Measurements from ENCODE around the gene NOL12. TPM values are rescaled to one million over a fixed set of nuclear protein-coding genes. Genes with fewer than 3 reads are reported as not detected.
"Not testable (repeated sequence)": the region's sequence is repeated elsewhere in the genome, so short reads cannot be mapped to it uniquely, and the experiment has no call there.

NOL12 gene
- total and polyA plus RNA-seq, 3 experiments from 2014 or later = 38.3 to 57.2 (median 53.6) TPM

GRCh38 chr22:37696260-37696656 lies 10.1 kb downstream of the NOL12 start:
- DNase-seq; CTCF ChIA-PET; H3K27ac ChIP-seq (ENCODE audit: low read depth, low read length); H3K9me3 ChIP-seq (ENCODE audit: low read length); H3K9me3 Mint-ChIP-seq; H3K27me3 Mint-ChIP-seq; H3K27me3 ChIP-seq (ENCODE audit: insufficient read depth, low read length, poor library complexity, severe bottlenecking); POLR2A ChIA-PET; H3K4me1 ChIP-seq (ENCODE audit: insufficient read depth, low read length); H3K4me3 ChIP-seq (ENCODE audit: low read length): not testable (repeated sequence)
- Mint-ChIP-seq H3K4me3 (peak overlapping the region in 2 of 7 donors; percentile 26 to 38), H3K36me3 (peaks cover 7 to 39% (median 11%) of the 10 kb centered on the region in 3 donors), H3K4me1 (peaks cover 8 to 13% (median 11%) of the 10 kb centered on the region in 3 donors), H3K27ac (peak overlapping the region in 1 of 8 donors; percentile 35)
- H3K36me3 ChIP-seq (ENCODE audit: insufficient read depth, low read length) = peaks cover 12% of the 10 kb centered on the region

- POLR2A ChIA-PET = no interaction called here
- Histone ChIP-seq H3K4me1 (ENCODE audit: insufficient read depth, low read length) (peaks cover 7% of the 10 kb centered on the region), H3K27ac (ENCODE audit: low read depth, low read length) (no peak within 1 kb of the TSS), H3K36me3 (ENCODE audit: insufficient read depth, low read length) (peaks cover 6% of the 10 kb centered on the region), H3K4me3 (ENCODE audit: low read length) (no peak within 1 kb of the TSS), H3K27me3 (ENCODE audit: insufficient read depth, low read length, poor library complexity, severe bottlenecking) (no peaks in the 10 kb centered on the region), H3K9me3 (ENCODE audit: low read length) (no peaks in the 10 kb centered on the region)
- H3K4me1 Mint-ChIP-seq = peaks cover 8 to 13% (median 11%) of the 10 kb centered on the region in 3 donors
- peak within 1 kb of the TSS in 3 of 8 donors; percentile 0 to 35 (median 22) for H3K27ac Mint-ChIP-seq
- H3K36me3 Mint-ChIP-seq = peaks cover 7 to 35% (median 13%) of the 10 kb centered on the region in 3 donors
- CTCF ChIA-PET = interaction anchor here (1.6 kb wide), 2 partner anchors 11 to 53 kb away, joined by 3 to 4 read pairs; partner anchors contain the start of gene NOL12
- no peaks in the 10 kb centered on the region for H3K9me3 Mint-ChIP-seq
- peak; percentile 55 to 88 (median 59) for DNase-seq
- H3K4me3 Mint-ChIP-seq = peak within 1 kb of the TSS in 2 of 7 donors; percentile 26 to 38
- no peaks in the 10 kb centered on the region for H3K27me3 Mint-ChIP-seq
Measured at GRCh38 chr22:37696657-37697537, 10.8 kb downstream of the NOL12 start, which contains the start of gene TRIOBP. Gene TRIOBP, plus strand, starts transcription at chr22:37697048. Its CDS starts 4,318 bp downstream, at chr22:37701366.

- peaks cover 7% of the 10 kb centered on the region for H3K4me1 ChIP-seq (ENCODE audit: insufficient read depth, low read length)
- H3K27ac ChIP-seq (ENCODE audit: low read depth, low read length) = no peak overlapping the region
- Mint-ChIP-seq H3K4me3 (no peak overlapping the region), H3K27me3 (no peaks in the 10 kb centered on the region), H3K36me3 (peaks cover 7 to 29% (median 11%) of the 10 kb centered on the region in 3 donors), H3K4me1 (peaks cover 8 to 13% (median 11%) of the 10 kb centered on the region in 3 donors), H3K27ac (no peak overlapping the region), H3K9me3 (no peaks in the 10 kb centered on the region)
- ChIA-PET CTCF (interaction anchor here (1.6 kb wide), 2 partner anchors 12 to 54 kb away, joined by 3 to 4 read pairs; partner anchors contain the start of gene NOL12), POLR2A (interaction anchor here (0.6 kb wide), 3 partner anchors 10 to 91 kb away, joined by 4 read pairs; no protein-coding TSS in a partner anchor)
- peaks cover 3% of the 10 kb centered on the region for H3K36me3 ChIP-seq (ENCODE audit: insufficient read depth, low read length)
- no peak for DNase-seq
- H3K27me3 ChIP-seq (ENCODE audit: insufficient read depth, low read length, poor library complexity, severe bottlenecking) = no peaks in the 10 kb centered on the region
- no peak overlapping the region for H3K4me3 ChIP-seq (ENCODE audit: low read length)
- H3K9me3 ChIP-seq (ENCODE audit: low read length) = no peaks in the 10 kb centered on the region
Measured at GRCh38 chr22:37697538-37697835, 11.3 kb downstream of the NOL12 start.

- CTCF ChIA-PET = no interaction called here
- Histone ChIP-seq H3K4me3 (ENCODE audit: low read length) (no peak overlapping the region), H3K36me3 (ENCODE audit: insufficient read depth, low read length) (no peaks in the 10 kb centered on the region), H3K27me3 (ENCODE audit: insufficient read depth, low read length, poor library complexity, severe bottlenecking) (no peaks in the 10 kb centered on the region), H3K27ac (ENCODE audit: low read depth, low read length) (no peak overlapping the region), H3K9me3 (ENCODE audit: low read length) (no peaks in the 10 kb centered on the region), H3K4me1 (ENCODE audit: insufficient read depth, low read length) (peaks cover 1% of the 10 kb centered on the region)
- no peak for DNase-seq
- H3K4me1 Mint-ChIP-seq = peaks cover 2 to 8% (median 4%) of the 10 kb centered on the region in 3 donors
- peak overlapping the region in 1 of 8 donors; percentile 72 for H3K27ac Mint-ChIP-seq
- no peaks in the 10 kb centered on the region for H3K9me3 Mint-ChIP-seq
- no peak overlapping the region for H3K4me3 Mint-ChIP-seq
- H3K27me3 Mint-ChIP-seq = peaks cover 0 to 1% of the 10 kb centered on the region in 2 donors
- POLR2A ChIA-PET = no interaction called here
- H3K36me3 Mint-ChIP-seq = peaks cover 0 to 20% (median 13%) of the 10 kb centered on the region in 3 donors
Measured at GRCh38 chr22:37701141-37701786, 15.1 kb downstream of the NOL12 start.

- H3K4me3 Mint-ChIP-seq = no peak overlapping the region
Measured at GRCh38 chr22:37703906-37704305, 17.8 kb downstream of the NOL12 start.

GRCh38 chr22:37704645-37705044 lies 18.5 kb downstream of the NOL12 start:
- H3K27me3 Mint-ChIP-seq = peaks cover 0 to 1% of the 10 kb centered on the region in 2 donors
- no peaks in the 10 kb centered on the region for H3K36me3 ChIP-seq (ENCODE audit: insufficient read depth, low read length)
- no peak overlapping the region for H3K27ac Mint-ChIP-seq
- CTCF ChIA-PET = no interaction called here
- H3K4me3 Mint-ChIP-seq = no peak overlapping the region
- peaks cover 0 to 25% (median 13%) of the 10 kb centered on the region in 3 donors for H3K36me3 Mint-ChIP-seq
- POLR2A ChIA-PET = no interaction called here
- DNase-seq = no peak
- no peaks in the 10 kb centered on the region for H3K9me3 Mint-ChIP-seq
- no peaks in the 10 kb centered on the region for H3K9me3 ChIP-seq (ENCODE audit: low read length)
- H3K27ac ChIP-seq (ENCODE audit: low read depth, low read length) = no peak overlapping the region
- H3K4me3 ChIP-seq (ENCODE audit: low read length) = no peak overlapping the region
- H3K4me1 ChIP-seq (ENCODE audit: insufficient read depth, low read length) = no peaks in the 10 kb centered on the region
- H3K27me3 ChIP-seq (ENCODE audit: insufficient read depth, low read length, poor library complexity, severe bottlenecking) = no peaks in the 10 kb centered on the region
- no peaks in the 10 kb centered on the region for H3K4me1 Mint-ChIP-seq

More at GRCh38 chr22:37703906-37704305, 17.8 kb downstream of the NOL12 start:
- no peaks in the 10 kb centered on the region for H3K9me3 ChIP-seq (ENCODE audit: low read length)
- no peaks in the 10 kb centered on the region for H3K27me3 ChIP-seq (ENCODE audit: insufficient read depth, low read length, poor library complexity, severe bottlenecking)
- POLR2A ChIA-PET = no interaction called here
- H3K4me3 ChIP-seq (ENCODE audit: low read length) = no peak overlapping the region
- Mint-ChIP-seq H3K27me3 (peaks cover 0 to 1% of the 10 kb centered on the region in 2 donors), H3K36me3 (peaks cover 0 to 25% (median 13%) of the 10 kb centered on the region in 3 donors), H3K4me1 (no peaks in the 10 kb centered on the region), H3K9me3 (no peaks in the 10 kb centered on the region), H3K27ac (no peak overlapping the region)
- no peak for DNase-seq
- CTCF ChIA-PET = no interaction called here
- H3K36me3 ChIP-seq (ENCODE audit: insufficient read depth, low read length) = no peaks in the 10 kb centered on the region
- H3K4me1 ChIP-seq (ENCODE audit: insufficient read depth, low read length) = no peaks in the 10 kb centered on the region
- H3K27ac ChIP-seq (ENCODE audit: low read depth, low read length) = no peak overlapping the region

GRCh38 chr22:37705205-37705604 lies 19.1 kb downstream of the NOL12 start:
- peaks cover 0 to 1% of the 10 kb centered on the region in 2 donors for H3K27me3 Mint-ChIP-seq
- H3K9me3 ChIP-seq (ENCODE audit: low read length) = no peaks in the 10 kb centered on the region
- H3K36me3 ChIP-seq (ENCODE audit: insufficient read depth, low read length) = no peaks in the 10 kb centered on the region
- H3K36me3 Mint-ChIP-seq = peaks cover 0 to 27% (median 15%) of the 10 kb centered on the region in 3 donors
- H3K27ac ChIP-seq (ENCODE audit: low read depth, low read length) = no peak overlapping the region
- H3K9me3 Mint-ChIP-seq = no peaks in the 10 kb centered on the region
- H3K27ac Mint-ChIP-seq = no peak overlapping the region
- H3K4me3 Mint-ChIP-seq = no peak overlapping the region
- H3K4me1 Mint-ChIP-seq = no peaks in the 10 kb centered on the region
- ChIA-PET POLR2A (no interaction called here), CTCF (no interaction called here)
- no peak for DNase-seq
- H3K27me3 ChIP-seq (ENCODE audit: insufficient read depth, low read length, poor library complexity, severe bottlenecking) = no peaks in the 10 kb centered on the region
- no peak overlapping the region for H3K4me3 ChIP-seq (ENCODE audit: low read length)
- H3K4me1 ChIP-seq (ENCODE audit: insufficient read depth, low read length) = no peaks in the 10 kb centered on the region
